Superior temporal gyrus (tissue), 1 donor: Measurements from ENCODE around the gene BCO2.
A peak's percentile ranks its signal among the peaks of the same experiment; 100 is the strongest.

ENCODE experiments used
- DNase-seq: peaks from one replicate; pipeline ENCODE4 v3.0.0-alpha.2; 2016; ENCODE audit errors: extremely low spot score

Gene BCO2

GRCh38 chr11:112216561-112217105 lies 41.3 kb downstream of the BCO2 start:
- DNase-seq: no peak

GRCh38 chr11:112219476-112220232 lies 44.3 kb downstream of the BCO2 start:
- peak; percentile 94 for DNase-seq

GRCh38 chr11:112221274-112221835 lies 46.0 kb downstream of the BCO2 start:
- DNase-seq: no peak

GRCh38 chr11:112222303-112222702 lies 47.0 kb downstream of the BCO2 start:
- DNase-seq: no peak

GRCh38 chr11:112223121-112223520 lies 47.8 kb downstream of the BCO2 start:
- DNase-seq: no peak

GRCh38 chr11:112223754-112224532 lies 48.6 kb downstream of the BCO2 start:
- no peak for DNase-seq

- DNase-seq: no peak
These were observed 50.4 kb downstream of the BCO2 start for GRCh38 chr11:112225753-112226061.

GRCh38 chr11:112226062-112226830 lies 50.9 kb downstream of the BCO2 start, which contains the start of gene PTS:
PTS (plus strand) TSS chr11:112226428; CDS start chr11:112226444, 16 bp downstream.
- peak; percentile 95 for DNase-seq

- no peak for DNase-seq
These were observed 51.6 kb downstream of the BCO2 start for GRCh38 chr11:112226831-112227401.

GRCh38 chr11:112227471-112227870 lies 52.2 kb downstream of the BCO2 start:
- DNase-seq: no peak

- DNase-seq: no peak
These were observed 53.4 kb downstream of the BCO2 start for GRCh38 chr11:112228706-112229105.

- DNase-seq: no peak
These were observed 53.8 kb downstream of the BCO2 start for GRCh38 chr11:112229159-112229558.

GRCh38 chr11:112229746-112230433 lies 54.6 kb downstream of the BCO2 start:
- no peak for DNase-seq

- DNase-seq: no peak
These were observed 56.6 kb downstream of the BCO2 start for GRCh38 chr11:112231952-112232351.

GRCh38 chr11:112235750-112236390 lies 60.6 kb downstream of the BCO2 start:
- no peak for DNase-seq

GRCh38 chr11:112237451-112237850 lies 62.1 kb downstream of the BCO2 start:
- DNase-seq: no peak

- DNase-seq: no peak
These were observed 62.7 kb downstream of the BCO2 start for GRCh38 chr11:112238041-112238440.

GRCh38 chr11:112241486-112241885 lies 66.2 kb downstream of the BCO2 start:
- no peak for DNase-seq

- DNase-seq: no peak
These were observed 71.9 kb downstream of the BCO2 start for GRCh38 chr11:112247201-112247600.

GRCh38 chr11:112248201-112248600 lies 72.9 kb downstream of the BCO2 start:
- no peak for DNase-seq
